SK-MEL-5 (cell line): Measurements from ENCODE around the gene MAX. TPM values are rescaled to one million over a fixed set of nuclear protein-coding genes. Genes with fewer than 3 reads are reported as not detected.

Experiments
- DNase-seq: peaks from one replicate; pipeline ENCODE4 v3.0.0-alpha.2; 2016; ENCODE audit warnings: low read depth, low spot score
- in situ Hi-C: cut with HindIII; loops from 2 replicates; pipeline ENCODE4 v1.10.0; 2016; ENCODE audit warnings: low sequenced_read_pairs, high pct_unique_total_duplicates, low pct_unique_long_range_greater_than_20kb
- small RNA-seq, 2 experiments: library from RNA; depleted of rRNA; stranded (forward); fragments of <200 nt; gene quantifications; one replicate each; pipeline ENCODE3, GENCODE V24; 2014
- total RNA-seq: library from RNA; depleted of rRNA; stranded (reverse); fragments of >200 nt; shearing (Covaris generic); gene quantifications from 2 replicates; pipeline ENCODE4 v1.2.3, GENCODE V29; 2014; rRNA removed

Gene MAX
- total RNA-seq, 1 experiment from 2014 or later, result 73.3 TPM

DNA sequence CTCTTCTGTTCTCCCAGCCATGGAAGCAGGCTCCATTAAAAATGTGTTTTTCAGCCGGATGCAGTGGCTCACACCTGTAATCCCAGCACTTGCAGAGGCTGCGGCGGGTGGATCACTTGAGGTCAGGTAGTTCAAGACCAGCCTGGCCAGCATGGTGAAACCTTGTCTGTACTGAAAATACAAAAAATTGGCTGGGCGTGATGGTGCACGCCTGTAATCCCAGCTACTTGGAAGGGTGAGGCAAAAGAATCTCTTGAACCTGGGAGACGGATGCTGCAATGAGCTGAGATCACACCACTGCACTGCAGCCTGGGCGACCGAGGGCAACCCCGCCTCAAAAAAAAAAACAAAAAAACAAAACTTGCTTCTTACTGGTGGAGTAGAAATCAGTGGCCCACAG, 75.8 kb downstream of the MAX start:
- in situ Hi-C loops, result no loop called here
- DNase-seq, result no peak

- no peak for DNase-seq
- in situ Hi-C loops, result no loop called here
Measured at GRCh38 chr14:65025818-65026217, 76.5 kb downstream of the MAX start.

Small RNAs within 50 kb of the gene (small RNA-seq; reads per million reads assigned to genes)
- gene MIR4706 (0 to 0.02 reads per million in 2 experiments), gene RNU2-14P (0.08 to 1.2 reads per million in 2 experiments)

Other genes starting within 250 kb of the MAX start
- 0.05 TPM in 1 of 2 replicates, not detected in the other for gene SPTB, start 222.6 kb downstream of the MAX start, total RNA-seq
- 46.6 and 53.4 TPM in 2 replicates for gene CHURC1, start 188.1 kb downstream of the MAX start, total RNA-seq
- not detected in 2 replicates for gene GPX2, start 159.8 kb downstream of the MAX start, total RNA-seq
- 14.0 and 16.4 TPM in 2 replicates for gene RAB15, start 130.2 kb downstream of the MAX start, total RNA-seq
- gene FNTB, start 115.6 kb downstream of the MAX start, total RNA-seq, result 24.2 and 27.4 TPM in 2 replicates